Smooth muscle cell (in vitro differentiated cells): ENCODE results near the gene NFAM1. TPM values are rescaled to one million over a fixed set of nuclear protein-coding genes. Genes with fewer than 3 reads are reported as not detected.

ENCODE experiments used
- DNase-seq: peaks from one replicate; lab custom pipeline; 2025; ENCODE audit not compliant: unreplicated experiment; lab: John Stamatoyannopoulos, UW
- H2AFZ ChIP-seq: fragments of 200-600 bp; sonication (generic); 2 replicates; pipeline ENCODE4 v1.6.0; 2016; ENCODE audit warnings: antibody characterized with exemption, low read depth, mild to moderate bottlenecking
- H3F3A ChIP-seq: fragments of 200-600 bp; sonication (generic); 2 replicates; pipeline ENCODE4 v1.6.0; 2017; ENCODE audit warnings: antibody characterized with exemption, low read depth
- H3K27ac ChIP-seq: fragments of 200-600 bp; sonication (generic); 2 replicates; pipeline ENCODE4 v1.5.1; 2016; ENCODE audit warnings: low read depth, mild to moderate bottlenecking
- H3K27me3 ChIP-seq: fragments of 200-600 bp; sonication (generic); 2 replicates; pipeline ENCODE4 v1.6.1; 2016; ENCODE audit warnings: low read depth, mild to moderate bottlenecking
- H3K36me3 ChIP-seq: fragments of 200-600 bp; sonication (generic); 2 replicates; pipeline ENCODE4 v1.5.1; 2016; ENCODE audit warnings: low read depth
- H3K4me1 ChIP-seq: fragments of 200-600 bp; sonication (generic); 2 replicates; pipeline ENCODE4 v1.5.1; 2016; ENCODE audit warnings: low read depth
- H3K4me2 ChIP-seq: fragments of 200-600 bp; sonication (generic); 2 replicates; pipeline ENCODE4 v1.6.0; 2016; ENCODE audit warnings: mild to moderate bottlenecking
- H3K4me3 ChIP-seq: fragments of 200-600 bp; sonication (generic); 2 replicates; pipeline ENCODE4 v1.5.1; 2016; ENCODE audit warnings: mild to moderate bottlenecking
- H3K79me2 ChIP-seq: fragments of 200-600 bp; sonication (generic); 2 replicates; pipeline ENCODE4 v1.6.0; 2016; ENCODE audit warnings: low read depth, mild to moderate bottlenecking
- H3K9ac ChIP-seq: fragments of 200-600 bp; sonication (generic); 2 replicates; pipeline ENCODE4 v1.6.0; 2016; ENCODE audit warnings: low read depth
- H3K9me3 ChIP-seq: fragments of 200-600 bp; sonication (generic); replicated peaks from 2 replicates; pipeline ENCODE4 v1.5.1; 2016; ENCODE audit warnings: low read depth
- H4K20me1 ChIP-seq: fragments of 200-600 bp; sonication (generic); 2 replicates; pipeline ENCODE4 v1.6.0; 2016; ENCODE audit warnings: low read depth
- WGBS: methylation state at CpG from one replicate; pipeline ENCODE4 v1.1.7; 2016; ENCODE audit warnings: low lambda C conversion rate; 5-methylcytosine and 5-hydroxymethylcytosine counted together
- polyA plus RNA-seq: library from polyadenylated mRNA; unstranded; fragments of >200 nt; fragmentation: Nextera tagmentation; extraction: Ambion mirVana; gene quantifications from 2 replicates; pipeline ENCODE4 v1.2.1, GENCODE V29; 2016
- total RNA-seq: library from RNA; depleted of rRNA; stranded (reverse); fragments of >200 nt; gene quantifications from 2 replicates; pipeline ENCODE4 v1.2.3, GENCODE V29; 2014
- TF ChIP-seq, protein P1 (sequence below): fragments of 200-600 bp; sonication (generic); IDR thresholded peaks from 2 replicates; pipeline ENCODE4 v1.5.1; 2017; ENCODE audit warnings: borderline replicate concordance, mild to moderate bottlenecking, antibody characterized with exemption; ENCODE audit not compliant: insufficient read depth, poor library complexity, severe bottlenecking

Gene NFAM1
- total and polyA plus RNA-seq, 2 experiments from 2014 or later: not detected

DNA sequence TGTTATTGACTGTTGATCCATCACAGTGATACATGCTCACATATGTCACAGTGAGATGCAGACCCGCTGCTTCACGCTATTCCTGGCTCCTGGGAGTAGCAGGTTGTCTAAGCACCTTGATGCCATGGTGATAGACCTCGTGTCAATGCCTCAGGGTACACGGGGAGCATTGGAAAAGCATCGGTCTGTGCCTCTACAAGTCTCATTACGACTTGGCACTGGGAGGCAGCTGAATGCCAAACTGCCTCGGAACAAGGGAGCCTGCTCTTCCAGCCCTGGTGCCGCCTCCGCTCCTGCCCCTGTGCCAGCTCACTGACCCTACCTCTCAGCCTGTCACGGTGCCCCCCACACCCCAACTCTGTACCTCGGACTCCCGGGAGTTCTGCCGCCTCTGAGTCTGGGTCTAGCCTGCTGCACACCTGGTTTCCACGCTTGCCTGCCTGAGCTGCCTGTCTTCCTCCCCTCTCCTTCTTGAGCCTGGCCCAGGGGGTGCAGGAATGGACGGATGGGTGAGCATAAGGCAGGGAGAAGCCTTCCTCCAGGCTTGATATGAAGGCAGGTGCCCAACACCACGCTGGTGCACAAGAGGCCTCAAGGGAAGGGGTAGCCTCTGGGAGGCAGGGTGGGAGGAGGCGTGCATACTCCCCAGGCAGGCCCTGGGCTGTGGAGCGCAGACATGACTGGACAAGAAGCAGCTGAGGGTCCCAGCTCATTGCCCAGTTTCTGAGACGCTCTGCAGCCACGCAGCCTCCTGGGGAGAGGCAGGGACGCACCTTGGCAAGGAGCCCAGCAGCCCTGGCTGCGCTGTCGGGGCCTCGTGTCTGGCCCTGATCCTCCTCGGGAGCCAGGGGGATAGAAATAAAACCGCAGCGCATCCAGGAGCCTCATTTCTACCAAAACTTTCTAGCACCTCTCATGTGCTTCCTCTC is 1.8 kb upstream of the NFAM1 start:
- Histone ChIP-seq H3K4me2 (no peak overlapping the region), H3F3A (no peaks in the 10 kb centered on the region), H2AFZ (no peak overlapping the region), H4K20me1 (no peaks in the 10 kb centered on the region), H3K4me3 (no peak overlapping the region), H3K36me3 (no peaks in the 10 kb centered on the region), H3K27ac (no peak overlapping the region), H3K9me3 (no peaks in the 10 kb centered on the region), H3K27me3 (peaks cover 7% of the 10 kb centered on the region), H3K79me2 (no peaks in the 10 kb centered on the region), H3K9ac (no peak overlapping the region), H3K4me1 (peaks cover 10% of the 10 kb centered on the region)
- WGBS: 90% methylated on average over 27 of the region's 27 CpGs
- TF ChIP-seq, protein P1, sequence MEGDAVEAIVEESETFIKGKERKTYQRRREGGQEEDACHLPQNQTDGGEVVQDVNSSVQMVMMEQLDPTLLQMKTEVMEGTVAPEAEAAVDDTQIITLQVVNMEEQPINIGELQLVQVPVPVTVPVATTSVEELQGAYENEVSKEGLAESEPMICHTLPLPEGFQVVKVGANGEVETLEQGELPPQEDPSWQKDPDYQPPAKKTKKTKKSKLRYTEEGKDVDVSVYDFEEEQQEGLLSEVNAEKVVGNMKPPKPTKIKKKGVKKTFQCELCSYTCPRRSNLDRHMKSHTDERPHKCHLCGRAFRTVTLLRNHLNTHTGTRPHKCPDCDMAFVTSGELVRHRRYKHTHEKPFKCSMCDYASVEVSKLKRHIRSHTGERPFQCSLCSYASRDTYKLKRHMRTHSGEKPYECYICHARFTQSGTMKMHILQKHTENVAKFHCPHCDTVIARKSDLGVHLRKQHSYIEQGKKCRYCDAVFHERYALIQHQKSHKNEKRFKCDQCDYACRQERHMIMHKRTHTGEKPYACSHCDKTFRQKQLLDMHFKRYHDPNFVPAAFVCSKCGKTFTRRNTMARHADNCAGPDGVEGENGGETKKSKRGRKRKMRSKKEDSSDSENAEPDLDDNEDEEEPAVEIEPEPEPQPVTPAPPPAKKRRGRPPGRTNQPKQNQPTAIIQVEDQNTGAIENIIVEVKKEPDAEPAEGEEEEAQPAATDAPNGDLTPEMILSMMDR: no peak
- DNase-seq: no peak

DNA sequence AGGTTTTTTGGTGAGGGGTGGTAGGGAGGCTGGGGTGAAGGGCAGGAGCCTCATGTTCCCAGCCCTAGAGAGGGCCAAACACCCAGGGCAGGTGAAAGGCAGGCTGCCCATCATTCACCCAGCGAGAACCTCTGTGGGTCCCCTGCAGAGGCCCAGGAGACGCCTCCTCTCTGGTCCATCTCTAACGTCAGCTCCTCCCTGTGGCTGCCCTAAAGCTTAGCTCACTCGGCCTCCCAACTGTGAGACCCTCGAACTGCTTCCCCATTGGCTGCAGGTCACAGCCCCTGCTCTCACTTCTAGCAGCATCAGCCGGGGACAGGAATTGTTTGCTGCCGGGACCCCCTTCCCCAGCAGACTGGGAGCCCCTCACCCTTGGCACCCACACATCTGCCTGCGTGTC is 615 bp upstream of the NFAM1 start:
- Histone ChIP-seq H3K36me3 (no peaks in the 10 kb centered on the region), H3K79me2 (no peaks in the 10 kb centered on the region), H4K20me1 (no peaks in the 10 kb centered on the region), H3K9ac (no peak overlapping the region), H2AFZ (no peak overlapping the region), H3F3A (no peaks in the 10 kb centered on the region), H3K4me2 (no peak overlapping the region), H3K4me1 (peaks cover 14% of the 10 kb centered on the region), H3K27me3 (peaks cover 7% of the 10 kb centered on the region), H3K9me3 (no peaks in the 10 kb centered on the region), H3K4me3 (no peak overlapping the region), H3K27ac (no peak overlapping the region)
- DNase-seq: no peak
- WGBS: 77% methylated on average over 8 of the region's 8 CpGs
- TF ChIP-seq, protein P1: no peak

DNA sequence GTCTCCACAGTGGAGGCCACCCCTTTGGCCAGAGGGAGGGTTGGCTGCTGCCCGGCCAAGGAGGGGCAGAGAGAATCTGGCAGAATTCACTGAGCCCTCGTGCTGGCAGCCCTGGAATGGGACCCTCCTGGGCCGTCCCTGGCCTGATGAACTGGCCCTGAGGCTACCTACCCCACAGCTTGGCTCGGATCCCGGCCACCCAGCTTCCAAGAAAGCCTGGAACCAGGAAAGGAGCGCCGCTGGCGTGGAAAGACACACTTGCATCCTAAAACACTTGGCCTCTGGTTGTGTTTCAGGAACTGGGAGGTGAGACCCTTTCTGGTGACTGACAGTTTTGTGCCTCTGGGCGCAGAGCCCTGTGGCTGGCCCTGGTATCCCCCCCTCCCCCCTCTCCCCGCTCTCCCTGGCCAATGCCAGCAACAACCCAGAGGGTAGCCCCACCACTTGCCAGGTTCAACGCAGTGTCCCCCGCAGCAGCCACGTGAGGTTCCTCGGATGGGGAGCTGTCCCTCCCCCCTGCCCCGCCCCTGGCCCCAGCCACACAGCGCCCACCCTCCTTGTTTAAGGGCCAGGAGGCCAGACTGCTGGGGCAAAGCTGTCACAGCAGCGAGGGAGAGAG is 693 bp downstream of the NFAM1 start:
- Histone ChIP-seq H3K9me3 (no peaks in the 10 kb centered on the region), H2AFZ (no peak overlapping the region), H3K4me3 (no peak overlapping the region), H3K27ac (no peak overlapping the region), H3K4me1 (peaks cover 14% of the 10 kb centered on the region), H3K9ac (no peak overlapping the region), H3K27me3 (peaks cover 7% of the 10 kb centered on the region), H4K20me1 (no peaks in the 10 kb centered on the region), H3K79me2 (no peaks in the 10 kb centered on the region), H3K4me2 (no peak overlapping the region), H3F3A (no peaks in the 10 kb centered on the region), H3K36me3 (no peaks in the 10 kb centered on the region)
- 66% methylated on average over 12 of the region's 17 CpGs for WGBS
- TF ChIP-seq, protein P1: no peak
- no peak for DNase-seq
